ENCODE results near the gene GRN.
"Not testable (repeated sequence)": the region's sequence is repeated elsewhere in the genome, so short reads cannot be mapped to it uniquely, and the experiment has no call there.

Gene GRN

DNA sequence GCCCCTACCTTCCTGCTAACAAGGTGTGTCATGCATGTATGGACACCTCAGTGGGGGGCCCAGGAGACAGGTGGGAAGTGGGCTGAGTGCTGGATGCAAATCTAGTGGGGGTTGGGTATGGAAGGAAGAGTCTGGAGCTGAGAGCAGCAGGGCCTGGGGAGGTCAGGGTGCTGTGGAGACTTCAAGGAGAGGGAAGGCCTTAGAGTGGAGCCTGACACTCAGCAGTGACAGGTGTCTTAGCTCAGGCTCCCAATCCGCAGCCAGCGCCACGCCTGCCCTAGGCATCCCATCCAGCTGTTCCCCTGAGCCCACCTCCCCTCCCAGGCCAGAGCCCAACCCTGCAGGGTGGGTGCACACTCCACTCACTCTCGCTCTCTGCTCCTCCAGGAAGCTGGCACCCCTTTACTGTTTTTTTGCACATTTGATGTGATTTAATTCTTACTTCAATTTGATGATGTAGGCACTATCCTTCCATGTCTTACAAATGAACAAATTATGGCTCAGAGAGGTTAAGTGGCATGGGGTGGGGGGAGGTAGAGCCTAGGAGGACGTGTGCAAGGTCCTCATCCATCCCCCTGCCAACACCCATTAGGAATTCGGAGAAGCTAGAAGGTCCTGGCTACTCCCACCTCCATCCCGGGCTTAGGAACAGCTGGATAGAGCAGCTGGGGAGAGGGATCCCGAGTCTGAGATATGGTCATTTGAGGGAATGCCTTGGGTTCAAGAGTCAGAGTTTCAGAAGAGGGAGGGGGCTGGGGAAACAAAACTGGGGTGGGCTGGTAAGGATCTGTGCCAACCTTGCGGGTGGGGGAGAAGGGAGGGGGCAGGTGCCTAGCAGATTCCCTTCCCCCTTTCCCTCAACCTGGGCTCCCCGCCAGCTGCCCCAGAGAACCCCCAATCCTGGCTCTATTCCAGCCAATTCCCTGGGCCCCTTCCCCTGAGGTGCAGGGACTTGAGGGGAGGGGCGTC is 16.5 kb downstream of the GRN start:
- no peak for DNase-seq

DNA sequence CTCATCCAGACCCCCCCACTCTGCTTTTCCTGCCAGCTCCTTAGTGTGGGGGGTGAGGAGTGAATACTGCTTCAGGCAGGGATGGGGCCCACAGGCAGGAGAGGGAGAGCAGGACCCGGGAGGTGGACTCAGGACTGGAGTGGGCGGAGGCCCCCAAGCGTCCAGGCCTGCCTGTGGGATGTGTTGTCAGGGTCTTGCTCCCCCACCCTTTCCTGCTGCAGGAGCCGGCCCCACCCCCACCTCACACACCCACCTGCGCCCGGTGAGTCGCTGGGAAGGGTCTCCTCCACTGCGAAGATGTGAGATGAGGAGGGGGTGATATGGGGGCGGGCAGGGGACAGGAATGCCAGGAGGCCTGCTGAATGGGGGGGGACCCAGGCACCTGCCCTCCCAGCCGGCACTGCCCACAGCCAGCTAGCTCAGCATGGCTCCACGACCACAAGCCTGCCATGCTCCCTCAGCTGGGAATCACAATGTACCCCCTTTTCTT is 17.4 kb downstream of the GRN start:
- no peak for DNase-seq

DNA sequence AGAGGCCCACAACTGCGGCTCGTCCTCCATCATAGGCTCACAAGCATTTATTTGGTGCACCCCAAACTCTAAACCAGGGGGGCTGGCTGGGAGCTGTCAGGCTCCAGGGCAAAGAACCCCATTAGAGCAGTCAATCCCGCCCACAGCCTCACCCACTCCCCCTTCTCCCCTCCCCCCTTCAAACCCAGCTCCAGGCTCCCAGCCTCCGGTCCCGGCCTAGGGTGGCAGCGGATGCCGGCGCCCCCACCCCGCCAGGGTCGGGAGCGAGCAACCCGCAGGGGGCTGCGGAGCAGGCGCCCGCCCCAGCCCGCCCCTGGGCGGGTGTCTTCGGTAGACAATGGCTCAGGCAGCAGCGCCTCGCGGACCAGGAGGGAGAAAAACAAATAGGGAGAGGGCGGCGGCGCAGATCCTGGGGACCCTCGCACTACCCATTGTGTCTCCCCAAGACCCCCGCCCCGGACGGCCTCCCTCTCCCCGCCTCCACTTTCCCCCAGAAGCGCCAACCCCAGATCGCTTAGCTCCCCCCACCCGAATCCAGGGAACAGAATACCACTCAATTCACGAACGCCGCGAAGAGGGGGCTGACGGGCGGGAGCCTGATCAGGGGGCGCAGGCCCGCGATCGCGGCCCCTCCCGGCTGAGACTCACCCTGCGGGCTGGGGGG is 18.0 kb downstream of the GRN start:
- peak; percentile 13 to 23 for DNase-seq

DNA sequence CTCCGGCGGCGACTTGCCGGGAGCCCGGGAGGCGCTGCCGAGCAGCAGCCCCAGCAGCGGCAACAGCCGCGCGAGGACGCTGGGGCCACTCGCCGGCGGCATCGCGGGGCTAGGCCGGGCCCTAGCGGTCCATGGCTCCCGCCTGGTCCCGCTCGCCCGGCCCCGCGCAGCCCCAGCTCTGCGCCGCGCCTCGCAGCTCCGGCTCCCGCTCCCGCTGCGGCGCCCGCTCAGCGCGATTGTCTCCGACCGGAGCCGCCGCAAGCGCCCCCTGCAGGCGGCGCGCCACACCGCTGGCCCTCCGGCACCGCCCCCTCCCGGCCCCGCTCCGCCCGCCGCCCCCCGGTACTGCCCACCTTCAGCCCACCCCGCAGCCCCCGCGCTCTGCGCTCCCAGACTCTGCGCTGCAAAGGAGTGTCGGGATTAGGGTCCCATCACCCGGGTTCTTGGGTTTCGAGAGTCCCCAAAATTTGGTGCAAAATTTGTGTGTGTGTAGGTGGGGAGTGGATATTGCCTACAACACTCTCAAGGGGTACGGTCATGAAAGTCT is 18.6 kb downstream of the GRN start, which contains the start of gene FAM171A2:
Gene FAM171A2, minus strand, starts transcription at position 241 of the 547 bp plus-strand sequence. Its CDS starts 139 bp downstream, at position 102.
- peak; percentile 70 to 71 for DNase-seq

DNA sequence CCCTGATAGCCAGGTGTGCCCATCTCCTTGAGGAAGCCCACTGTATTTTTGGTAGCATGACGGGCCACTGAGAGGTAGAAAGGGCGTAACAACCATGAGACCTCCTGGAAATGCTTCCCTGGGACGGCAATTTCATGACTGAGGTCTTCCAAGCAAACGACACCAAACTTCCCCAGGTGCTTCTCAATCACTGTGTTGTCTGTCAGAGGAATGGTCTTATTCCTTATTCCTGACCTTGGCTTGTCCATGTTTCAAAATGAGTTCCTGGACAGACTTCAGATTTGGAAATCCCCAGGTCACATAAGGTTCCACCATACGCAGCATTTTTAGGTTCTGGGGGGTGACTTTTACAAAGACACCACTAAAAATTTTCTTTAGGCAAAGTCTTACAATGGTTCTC is 19.9 kb downstream of the GRN start:
- DNase-seq = not testable (repeated sequence)

DNA sequence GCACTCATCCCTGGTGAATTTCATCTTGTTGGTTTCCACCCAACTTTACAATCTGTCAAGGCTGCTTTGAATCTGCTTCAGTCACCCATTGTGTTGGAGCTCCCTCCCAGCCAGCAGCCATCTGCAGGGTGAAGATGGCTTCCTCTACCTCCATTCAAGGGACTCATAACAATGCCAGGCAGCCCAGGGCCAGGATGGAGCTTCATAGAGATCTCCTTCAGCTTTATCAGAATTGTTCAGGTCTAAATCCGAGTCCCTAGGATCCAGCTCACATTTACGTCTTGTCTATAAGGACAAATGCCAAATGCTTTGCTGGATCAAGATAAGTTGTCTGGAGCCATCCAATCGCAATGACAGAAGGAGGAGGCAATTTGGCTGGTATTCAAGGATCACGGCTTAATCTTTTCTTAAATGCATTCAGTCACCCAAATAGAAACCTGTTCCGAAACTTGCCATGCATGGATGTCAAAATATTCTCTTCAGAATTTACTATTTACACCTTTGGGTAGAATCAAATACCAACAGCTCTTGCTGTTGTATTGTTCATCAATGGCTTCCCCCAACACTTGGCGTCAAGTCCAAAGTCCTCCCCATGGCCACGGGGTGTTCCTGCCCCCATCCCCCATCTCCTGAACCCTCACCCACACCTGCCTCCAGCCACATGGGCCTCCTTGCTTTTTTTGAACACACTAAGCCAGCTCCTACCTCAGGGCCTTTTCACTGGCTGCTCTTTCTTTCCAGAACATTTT is 22.3 kb downstream of the GRN start:
- DNase-seq = no peak

DNA sequence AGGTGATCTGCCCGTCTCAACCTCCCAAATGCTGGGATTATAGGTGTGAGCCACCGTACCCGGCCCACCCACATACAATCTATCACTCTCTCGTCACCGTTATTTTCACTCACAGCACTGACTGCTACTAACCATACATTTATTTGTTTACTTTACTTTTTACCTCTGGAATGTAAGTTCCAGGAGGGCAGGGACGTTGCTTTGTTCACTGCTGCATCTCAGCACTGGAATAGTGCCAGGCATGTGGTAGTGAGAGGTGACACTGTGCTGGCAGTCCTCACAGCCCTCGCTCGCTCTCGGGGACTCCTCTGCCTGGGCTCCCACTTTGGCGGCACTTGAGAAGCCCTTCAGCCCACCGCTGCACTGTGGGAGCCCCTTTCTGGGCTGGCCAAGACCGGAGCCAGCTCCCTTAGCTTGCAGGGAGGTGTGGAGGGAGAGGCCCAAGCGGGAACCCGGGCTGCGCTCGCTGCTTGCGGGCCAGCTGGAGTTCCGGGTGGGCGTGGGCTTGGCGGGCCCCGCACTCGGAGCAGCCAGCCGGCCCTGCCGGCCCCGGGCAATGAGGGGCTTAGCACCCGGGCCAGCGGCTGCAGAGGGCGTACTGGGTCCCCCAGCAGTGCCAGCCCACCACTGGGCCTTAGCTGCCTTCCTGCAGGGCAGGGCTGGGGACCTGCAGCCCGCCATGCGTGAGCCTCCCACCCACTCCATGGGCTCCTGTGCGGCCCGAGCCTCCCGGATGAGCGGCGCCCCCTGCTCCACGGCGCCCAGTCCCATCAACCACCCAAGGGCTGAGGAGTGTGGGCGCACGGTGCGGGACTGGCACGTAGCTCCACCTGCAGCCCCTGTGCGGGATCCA is 23.5 kb downstream of the GRN start:
- DNase-seq = not testable (repeated sequence)

DNA sequence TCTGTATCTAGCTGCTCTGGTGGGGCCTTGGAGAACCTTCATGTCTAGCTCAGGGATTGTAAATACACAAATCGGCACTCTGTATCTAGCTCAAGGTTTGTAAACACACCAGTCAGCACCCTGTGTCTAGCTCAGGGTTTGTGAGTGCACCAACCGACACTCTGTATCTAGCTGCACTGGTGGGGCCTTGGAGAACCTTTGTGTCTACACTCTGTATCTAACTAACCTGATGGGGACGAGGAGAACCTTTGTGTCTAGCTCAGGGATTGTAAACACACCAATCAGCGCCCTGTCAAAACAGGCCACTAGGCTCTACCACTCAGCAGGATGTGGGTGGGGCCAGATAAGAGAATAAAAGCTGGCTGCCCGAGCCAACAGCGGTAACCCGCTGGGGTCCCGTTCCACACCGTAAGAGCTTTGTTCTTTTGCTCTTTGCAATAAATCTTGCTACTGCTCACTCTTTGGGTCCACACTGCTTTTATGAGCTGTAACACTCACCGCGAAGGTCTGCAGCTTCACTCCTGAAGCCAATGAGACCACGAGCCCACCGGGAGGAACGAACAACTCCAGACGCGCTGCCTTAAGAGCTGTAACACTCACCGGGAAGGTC is 24.4 kb downstream of the GRN start:
- not testable (repeated sequence) for DNase-seq

DNA sequence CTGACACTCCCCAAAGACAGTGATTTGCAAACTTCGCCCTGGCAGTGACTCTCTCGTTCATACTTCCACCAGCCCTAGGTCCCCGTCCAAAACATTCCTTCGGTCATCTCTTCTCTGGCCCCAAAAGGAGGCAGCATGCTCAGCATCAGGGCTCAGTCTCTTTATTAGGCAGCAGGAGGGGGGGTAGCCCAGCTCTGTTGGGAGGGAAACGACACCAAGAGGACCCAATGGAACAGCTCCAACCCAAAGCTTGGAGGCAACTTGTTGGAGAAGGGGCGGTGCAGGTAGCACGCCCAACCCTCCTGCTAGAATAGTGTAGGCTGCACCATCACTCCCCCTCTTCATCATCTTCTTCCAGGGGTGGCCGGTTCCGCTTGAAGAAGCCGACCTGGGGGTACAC is 26.9 kb downstream of the GRN start:
- DNase-seq = no peak

DNA sequence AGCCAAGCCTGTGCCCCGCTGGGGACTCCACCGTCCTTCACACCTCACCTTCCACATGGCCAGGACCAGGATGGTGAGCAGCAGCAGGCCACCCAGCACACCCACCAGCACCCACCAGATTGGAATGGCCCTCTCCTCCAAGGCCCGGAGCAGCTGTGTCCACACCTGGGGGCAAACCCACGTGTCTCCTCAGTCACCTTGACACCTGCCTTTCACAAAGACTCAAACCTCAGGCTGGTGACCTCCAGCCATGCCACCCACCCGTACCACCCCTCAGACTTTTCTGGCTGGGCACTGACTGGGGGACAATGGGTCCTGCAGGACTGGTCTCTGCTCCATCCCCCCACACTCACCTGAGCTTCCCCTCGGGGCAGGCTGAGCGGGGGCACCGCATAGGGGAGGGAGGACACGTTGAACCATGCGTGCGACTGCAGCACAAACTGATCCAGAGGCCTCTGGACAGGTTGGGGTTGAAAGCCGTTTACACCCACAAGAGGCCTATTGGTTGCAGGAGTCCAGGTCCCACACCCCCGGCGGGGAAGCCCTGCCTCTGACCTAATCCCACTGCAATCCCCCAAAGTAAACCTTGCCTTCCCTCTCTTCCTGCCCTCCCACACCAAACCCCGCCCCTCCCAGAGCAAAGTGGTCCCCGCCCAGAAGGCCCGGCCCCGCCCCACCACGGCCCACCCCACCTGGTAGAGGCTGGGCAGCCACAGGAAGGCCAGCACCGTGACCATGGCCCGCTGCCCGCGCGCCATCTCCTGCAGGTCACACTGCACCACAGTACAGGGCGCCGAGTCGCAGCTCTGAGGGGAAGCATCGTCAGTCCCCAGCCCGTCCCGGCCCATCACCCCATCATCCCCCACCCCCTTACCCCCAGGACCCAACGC is 29.4 kb downstream of the GRN start:
- no peak for DNase-seq

DNA sequence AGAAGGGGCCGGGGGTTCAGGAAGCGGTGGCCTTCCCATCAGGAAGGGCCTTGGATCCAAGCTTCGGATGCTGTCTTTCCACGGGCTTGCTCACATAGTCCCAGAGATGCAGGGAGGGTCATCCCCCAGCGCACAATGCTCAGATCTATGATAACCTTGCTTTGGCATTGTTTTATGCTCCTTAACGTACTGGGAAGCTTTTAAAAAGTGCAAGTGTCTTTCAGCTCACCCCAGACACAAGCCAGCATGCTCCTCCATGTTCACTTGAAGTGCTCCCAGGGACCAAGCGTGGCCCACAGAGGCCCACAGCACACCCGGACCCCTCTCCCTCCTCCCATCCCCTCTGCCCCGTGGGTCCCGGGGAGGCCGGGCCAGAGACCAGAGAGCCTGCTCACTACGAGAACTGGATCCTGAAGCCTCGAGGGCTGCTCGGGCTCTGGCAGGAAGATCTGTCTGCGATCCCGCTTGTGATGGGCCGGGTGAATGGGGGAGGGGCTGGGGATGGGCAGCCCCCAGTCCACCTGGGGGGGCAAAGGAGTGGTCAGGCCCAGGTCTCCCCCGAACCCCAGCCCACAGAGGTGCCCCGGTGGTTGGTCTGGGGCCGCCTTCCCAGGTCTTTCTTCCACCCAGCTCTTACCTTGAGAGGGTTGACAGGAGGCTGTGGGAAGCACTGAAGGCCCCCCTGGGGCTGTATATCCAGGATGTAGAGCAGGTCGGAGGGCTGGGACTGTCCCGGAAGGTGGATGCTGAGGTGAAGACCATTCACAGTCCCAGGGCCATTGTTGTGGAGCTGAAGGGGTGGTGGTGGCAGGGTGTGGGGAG is 30.3 kb downstream of the GRN start:
- no peak for DNase-seq

DNA sequence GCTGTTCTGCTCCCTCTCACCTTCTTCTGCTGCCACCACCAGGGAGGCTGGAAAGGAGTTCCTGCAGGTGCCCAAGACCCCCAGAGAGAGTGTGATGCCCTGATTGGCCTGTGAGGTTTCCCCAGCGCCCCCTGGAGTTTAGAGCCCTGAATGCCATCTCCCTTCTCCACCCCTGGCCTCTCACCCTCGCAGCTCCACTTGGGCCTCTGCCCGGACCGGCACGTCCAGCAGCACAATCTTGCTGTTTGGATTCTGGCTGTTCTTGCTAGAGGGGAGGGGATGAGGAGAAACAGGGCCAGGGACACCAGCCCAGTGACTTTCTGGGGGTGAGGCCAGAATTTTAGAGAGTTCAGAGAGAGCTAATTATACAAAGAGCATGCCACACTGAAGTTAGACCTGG is 31.0 kb downstream of the GRN start:
- DNase-seq = peak; percentile 22 to 38

DNA sequence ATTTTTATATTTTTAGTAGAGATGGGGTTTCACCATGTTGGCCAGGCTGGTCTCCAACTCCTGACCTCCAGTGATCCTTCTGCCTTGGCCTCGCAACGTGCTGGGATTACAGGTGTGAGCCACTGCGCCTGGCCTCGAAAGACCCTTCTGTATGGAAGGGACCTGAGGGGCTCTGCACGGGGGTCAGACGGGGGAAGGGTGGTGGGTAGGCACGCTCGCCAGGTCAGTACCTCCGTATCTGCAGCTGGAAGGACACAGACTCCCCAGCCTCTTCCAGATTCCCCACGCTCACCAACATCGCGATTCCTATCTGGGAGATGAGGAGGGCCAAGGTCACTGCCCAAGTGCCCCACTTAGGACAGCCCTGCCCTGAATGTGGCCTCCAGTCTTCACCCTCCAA is 31.7 kb downstream of the GRN start:
- no peak for DNase-seq

DNA sequence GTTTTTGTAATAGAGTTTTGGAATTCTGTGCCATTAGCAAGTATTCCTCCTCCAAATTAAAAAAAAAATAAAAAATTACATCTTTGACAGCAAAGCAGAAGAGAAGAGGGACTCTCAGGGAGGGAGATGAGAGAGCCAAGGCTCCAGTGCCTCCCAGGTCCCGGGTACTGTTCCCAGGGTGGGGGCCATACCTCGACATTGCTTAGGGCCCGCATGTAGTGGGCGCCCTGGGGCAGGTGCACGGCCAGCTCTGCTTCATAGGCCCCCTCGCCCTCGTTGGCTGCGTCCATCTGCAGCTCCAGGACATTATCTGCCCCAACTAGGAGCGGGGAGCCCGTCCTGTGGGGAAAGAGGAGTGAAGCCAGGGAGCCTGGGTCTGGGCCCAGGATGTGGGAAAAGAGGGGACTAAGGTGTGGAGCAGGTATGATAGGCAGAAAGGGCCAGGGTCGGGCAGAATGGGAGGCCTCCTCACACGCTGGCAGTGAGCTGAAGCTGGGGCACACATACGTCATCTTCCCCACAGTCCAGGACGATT is 33.1 kb downstream of the GRN start:
- no peak for DNase-seq

DNA sequence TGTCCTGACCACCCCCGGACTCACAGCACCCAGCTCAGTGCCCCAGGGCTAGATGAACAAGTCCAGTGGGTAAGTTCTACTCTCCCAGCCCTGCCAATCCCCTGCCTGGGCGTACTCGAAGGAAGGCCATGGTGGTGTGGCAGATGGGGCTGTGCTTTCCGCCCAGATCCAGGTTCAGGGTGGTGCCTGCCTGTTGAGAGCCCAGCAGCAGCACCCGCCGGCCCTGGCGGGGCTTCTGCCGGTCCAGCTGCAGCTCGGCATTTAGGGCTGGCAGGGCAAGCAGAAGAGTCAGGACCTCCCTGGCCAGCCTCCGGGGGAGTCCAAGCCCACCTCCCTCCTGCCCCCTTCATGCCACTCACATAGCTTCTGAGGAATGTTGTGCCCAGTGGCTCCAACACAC is 34.8 kb downstream of the GRN start:
- no peak for DNase-seq

DNA sequence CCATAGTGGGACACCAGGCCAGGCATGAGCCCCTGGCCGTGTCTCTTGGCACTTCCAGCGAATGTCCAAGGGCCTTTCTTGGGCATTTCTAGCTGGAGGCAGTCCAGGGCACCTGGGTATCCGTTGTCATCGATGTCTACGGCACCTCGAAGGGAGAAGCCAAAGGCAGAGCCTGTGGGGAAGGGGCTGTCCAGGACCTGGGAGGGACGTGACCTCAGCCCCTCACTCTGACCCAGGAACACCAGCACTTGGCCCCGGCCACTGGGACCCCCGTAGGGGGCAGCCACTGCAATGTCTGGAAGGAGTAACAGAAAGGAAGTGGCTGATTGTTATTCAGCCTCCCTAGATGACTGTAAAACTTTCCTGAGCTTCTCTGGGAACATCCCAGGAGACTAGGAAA is 35.7 kb downstream of the GRN start:
- no peak for DNase-seq

DNA sequence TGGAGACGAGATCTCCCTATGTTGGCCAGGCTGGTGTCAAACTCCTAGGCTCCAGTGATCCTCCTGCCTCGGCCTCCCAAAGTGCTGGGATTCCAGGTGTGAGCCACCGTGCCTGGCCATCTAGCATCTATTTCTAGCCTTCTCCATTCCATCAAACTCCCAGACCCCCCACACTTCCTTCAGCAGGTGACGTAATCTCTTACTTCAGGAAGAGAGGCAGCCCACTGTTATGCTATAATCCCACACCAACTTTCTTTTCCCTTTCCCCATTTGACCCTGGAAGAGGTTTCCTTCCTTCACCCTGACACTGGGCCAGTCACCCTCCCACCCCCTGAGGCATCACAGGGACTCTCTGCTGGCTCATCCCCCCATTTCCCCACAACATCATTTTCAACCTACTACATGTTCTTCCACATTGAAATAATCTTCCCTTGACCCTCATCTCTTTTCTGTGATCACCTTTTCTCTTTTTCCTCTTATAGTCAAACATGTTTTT is 36.8 kb downstream of the GRN start:
- no peak for DNase-seq

DNA sequence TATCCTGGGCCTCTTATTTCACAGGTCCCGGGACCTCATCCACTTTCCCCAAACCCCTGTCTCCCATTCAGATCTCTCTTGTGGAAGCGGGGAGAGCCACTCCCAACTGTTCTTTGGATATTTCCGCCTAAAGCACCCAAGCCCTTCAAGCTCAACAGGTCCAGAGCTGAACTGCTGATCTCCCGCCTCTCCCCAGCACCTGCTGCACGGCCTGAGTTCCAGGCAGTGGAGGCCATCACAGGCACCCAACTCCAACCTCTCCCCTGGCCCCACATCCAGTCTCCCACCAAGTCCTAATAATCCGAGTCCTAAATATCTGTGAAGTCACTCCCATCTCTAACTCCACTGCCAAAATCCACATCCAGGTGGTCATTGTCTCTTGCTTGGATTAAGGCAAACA is 37.8 kb downstream of the GRN start:
- no peak for DNase-seq

DNA sequence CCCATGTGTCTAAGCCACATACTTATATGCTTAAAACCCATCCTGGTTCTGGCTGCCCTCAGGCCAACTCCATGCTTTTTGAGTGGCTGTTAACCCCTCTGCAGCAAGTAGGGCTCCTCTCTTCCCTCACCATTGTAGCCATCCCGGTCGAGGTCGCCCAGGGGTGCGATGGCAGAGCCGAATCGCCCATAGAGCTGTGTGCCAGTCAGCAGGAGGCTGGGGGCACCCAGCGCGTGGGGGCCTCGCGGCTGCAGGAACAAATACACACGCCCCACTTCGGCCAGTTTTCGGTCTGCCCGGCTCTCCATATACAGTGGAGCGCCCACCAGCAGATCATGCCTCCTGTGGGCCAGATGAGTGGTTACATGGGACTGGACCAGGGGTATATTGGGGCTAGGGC is 38.3 kb downstream of the GRN start:
- DNase-seq = no peak

All from activated CD4-positive, alpha-beta T cell treated with anti-CD3 and anti-CD28 coated beads, Interleukin-2, amount 50 U/mL, for 48 hours (primary cell).